Right atrium auricular region (tissue), 2 donors: ENCODE data around the gene GLIS2. TPM values are rescaled to one million over a fixed set of nuclear protein-coding genes. Genes with fewer than 3 reads are reported as not detected.

Experiments used
- DNase-seq: peaks from one replicate; pipeline ENCODE4 v3.0.0-alpha.2; 2019; ENCODE audit warnings: low spot score
- H3K27ac ChIP-seq, 2 donors: fragments of 200-600 bp; sonication (generic); 1 replicate in 1 of 2; 2 replicates in 1 of 2; pipeline ENCODE4 v1.5.1; 2016 to 2019
- H3K27me3 ChIP-seq, 2 donors: fragments of 200-600 bp; sonication (generic); one replicate each; pipeline versions ENCODE4 v1.5.1 to v1.6.0; 2017 to 2019
- H3K36me3 ChIP-seq: fragments of 200-600 bp; sonication (generic); one replicate; pipeline ENCODE4 v1.5.1; 2016
- H3K4me1 ChIP-seq, 2 donors: fragments of 200-600 bp; sonication (generic); one replicate each; pipeline versions ENCODE4 v1.5.1 to v1.6.0; 2017 to 2019
- H3K4me3 ChIP-seq, 2 donors: fragments of 200-600 bp; sonication (generic); 1 replicate in 1 of 2; 2 replicates in 1 of 2; pipeline ENCODE4 v1.5.1; 2017 to 2019; ENCODE audit warnings: mild to moderate bottlenecking in 1 of 2, moderate library complexity in 1 of 2
- H3K9me3 ChIP-seq, 2 donors: fragments of 200-600 bp; sonication (generic); one replicate each; pipeline ENCODE4 v1.5.1; 2019
- CTCF ChIP-seq, 2 donors: fragments of 200-600 bp; sonication (generic); IDR thresholded peaks; one replicate each; pipeline ENCODE4 v1.5.1; 2019; ENCODE audit warnings: antibody characterized with exemption in 2 of 2
- total RNA-seq, 2 donors: library from RNA; depleted of rRNA; stranded (reverse); fragments of >200 nt; gene quantifications; one replicate each; pipeline ENCODE4 v1.1.0, GENCODE V29; 2016

Gene GLIS2
- total RNA-seq, 2 donors from 2014 or later, result 10.3 to 16.0 TPM

- Histone ChIP-seq H3K4me1 (peaks cover 0 to 88% of the 10 kb centered on the region in 2 donors), H3K36me3 (no peaks in the 10 kb centered on the region), H3K27me3 (no peaks in the 10 kb centered on the region), H3K4me3 (peak overlapping the region; percentile 7 to 19), H3K27ac (peak overlapping the region; percentile 91 to 96), H3K9me3 (no peaks in the 10 kb centered on the region)
- no peak for TF ChIP-seq CTCF (IDR thresholded peaks at IDR 0.05)
- DNase-seq, result no peak
These were observed 3.9 kb downstream of the GLIS2 start for GRCh38 chr16:4319454-4320421.

GRCh38 chr16:4320571-4321137, 4.8 kb downstream of the GLIS2 start:
- H3K27ac ChIP-seq, result peak overlapping the region; percentile 91 to 96
- no peaks in the 10 kb centered on the region for H3K9me3 ChIP-seq
- peak overlapping the region in 1 of 2 donors; percentile 19 for H3K4me3 ChIP-seq
- no peaks in the 10 kb centered on the region for H3K36me3 ChIP-seq
- H3K4me1 ChIP-seq, result peaks cover 0 to 92% of the 10 kb centered on the region in 2 donors
- no peak for TF ChIP-seq CTCF (IDR thresholded peaks at IDR 0.05)
- no peaks in the 10 kb centered on the region for H3K27me3 ChIP-seq
- no peak for DNase-seq

DNA sequence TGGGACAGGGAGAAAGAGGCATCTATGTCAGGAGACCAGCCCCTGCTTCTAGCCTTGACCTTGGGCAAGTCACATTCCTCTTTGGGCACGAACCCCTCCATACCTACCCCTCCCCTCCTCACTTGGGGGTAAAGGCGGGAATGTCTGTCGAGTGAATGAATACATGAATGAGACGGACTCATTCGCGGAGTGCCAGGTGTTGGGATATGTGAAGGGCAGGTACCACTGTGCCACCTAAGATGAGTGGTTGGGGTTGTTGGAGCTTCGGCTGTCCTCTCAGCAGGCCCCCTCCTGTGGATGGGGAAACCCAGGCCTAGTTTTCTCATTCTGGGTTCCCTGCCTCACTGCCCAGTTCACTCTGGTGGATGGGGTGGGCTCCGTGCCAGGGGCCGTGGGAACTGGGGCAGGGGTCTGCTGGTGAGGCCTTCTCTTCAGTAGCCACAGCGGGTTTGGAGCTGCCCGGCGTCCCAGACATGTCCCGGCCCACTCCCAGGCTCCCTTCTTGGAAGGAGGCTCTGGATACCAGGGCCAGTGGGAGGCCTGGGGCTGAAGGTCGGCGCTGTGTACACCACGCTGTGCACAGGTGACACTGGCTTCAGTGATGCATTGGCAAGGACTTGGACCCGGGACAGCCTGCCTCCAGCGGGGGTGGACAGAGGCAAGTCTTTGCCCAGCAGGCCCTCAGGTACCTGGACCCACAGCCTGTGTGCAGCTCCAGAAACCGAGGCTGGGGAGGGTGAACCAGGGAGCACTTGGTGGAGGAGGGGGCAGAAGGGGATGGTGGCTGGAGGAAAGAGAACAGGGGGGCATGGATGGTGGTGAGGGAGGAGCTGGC, 5.6 kb downstream of the GLIS2 start:
- peak overlapping the region; percentile 91 to 96 for H3K27ac ChIP-seq
- H3K27me3 ChIP-seq, result no peaks in the 10 kb centered on the region
- H3K9me3 ChIP-seq, result no peaks in the 10 kb centered on the region
- no peak for DNase-seq
- H3K36me3 ChIP-seq, result no peaks in the 10 kb centered on the region
- no peak overlapping the region for H3K4me3 ChIP-seq
- no peak for TF ChIP-seq CTCF (IDR thresholded peaks at IDR 0.05)
- H3K4me1 ChIP-seq, result peaks cover 0 to 97% of the 10 kb centered on the region in 2 donors

DNA sequence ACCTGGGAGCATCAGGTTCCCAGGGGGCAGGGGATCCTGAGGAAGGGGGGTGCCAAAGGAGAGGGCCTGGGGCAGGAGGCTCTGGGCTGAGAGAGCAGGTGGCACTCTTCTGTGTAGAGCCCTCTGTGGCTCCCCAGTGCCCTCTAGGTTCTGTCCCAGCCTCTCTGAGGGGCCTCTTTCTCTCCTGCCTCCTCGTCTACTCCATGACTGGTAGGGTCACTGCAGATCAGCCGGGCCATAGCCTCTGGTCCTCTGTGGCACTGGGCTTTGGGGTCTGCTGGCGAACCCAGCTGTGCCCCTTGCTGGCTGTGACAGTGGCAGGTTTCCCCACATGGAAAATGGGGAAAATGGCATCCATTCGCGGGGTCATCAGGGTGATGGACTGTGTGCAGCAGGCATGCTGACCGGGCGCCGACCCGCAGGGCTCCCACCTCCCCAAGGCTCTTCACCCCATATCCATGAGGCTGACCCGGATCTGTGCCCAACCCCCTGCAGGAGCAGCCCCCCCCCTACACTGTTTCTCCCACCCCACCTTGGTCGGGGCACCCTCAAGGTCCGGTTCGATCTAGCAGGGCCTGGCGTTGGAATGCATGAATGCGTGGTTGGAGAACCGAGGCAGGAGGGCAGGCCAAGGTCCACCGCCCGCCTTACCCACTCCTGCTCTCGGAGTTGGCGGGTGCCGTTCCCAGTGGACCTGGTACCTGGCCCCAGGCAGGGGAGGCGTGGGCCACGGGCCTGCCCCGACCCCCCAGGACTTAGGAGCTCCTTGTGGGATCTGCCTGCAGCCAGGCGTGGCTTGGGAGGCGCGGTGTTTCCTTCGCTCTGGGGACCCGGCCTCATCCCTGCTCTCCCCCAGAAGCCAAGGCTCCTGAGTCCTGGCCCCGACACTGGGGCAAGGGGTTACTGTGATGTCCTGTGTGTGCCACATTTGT, 6.5 kb downstream of the GLIS2 start:
- DNase-seq, result no peak
- H3K27me3 ChIP-seq, result no peaks in the 10 kb centered on the region
- H3K9me3 ChIP-seq, result no peaks in the 10 kb centered on the region
- TF ChIP-seq CTCF (IDR thresholded peaks at IDR 0.05), result no peak
- no peak overlapping the region for H3K4me3 ChIP-seq
- H3K27ac ChIP-seq, result peak overlapping the region; percentile 29 to 80
- H3K4me1 ChIP-seq, result peaks cover 0 to 97% of the 10 kb centered on the region in 2 donors
- H3K36me3 ChIP-seq, result no peaks in the 10 kb centered on the region
